ENCODE results near the gene NDUFA12.

GRCh38 chr12:95034750-95035149, 31.3 kb upstream of the NDUFA12 start:
- TF ChIP-seq TARDBP (IDR thresholded peaks at IDR 0.05) (no peak), SP1 (IDR thresholded peaks at IDR 0.05) (no peak), FOXM1 (IDR thresholded peaks at IDR 0.05; ENCODE audit: borderline replicate concordance) (no peak), BHLHE40 (IDR thresholded peaks at IDR 0.05; ENCODE audit: borderline replicate concordance) (no peak), ZNF384 (IDR thresholded peaks at IDR 0.05) (no peak), ARNT (IDR thresholded peaks at IDR 0.05) (no peak), NFRKB (IDR thresholded peaks at IDR 0.05) (no peak), FOXA1 (IDR thresholded peaks at IDR 0.05) (no peak), SUZ12 (IDR thresholded peaks at IDR 0.05) (no peak)
- TF ChIP-seq, protein P1, sequence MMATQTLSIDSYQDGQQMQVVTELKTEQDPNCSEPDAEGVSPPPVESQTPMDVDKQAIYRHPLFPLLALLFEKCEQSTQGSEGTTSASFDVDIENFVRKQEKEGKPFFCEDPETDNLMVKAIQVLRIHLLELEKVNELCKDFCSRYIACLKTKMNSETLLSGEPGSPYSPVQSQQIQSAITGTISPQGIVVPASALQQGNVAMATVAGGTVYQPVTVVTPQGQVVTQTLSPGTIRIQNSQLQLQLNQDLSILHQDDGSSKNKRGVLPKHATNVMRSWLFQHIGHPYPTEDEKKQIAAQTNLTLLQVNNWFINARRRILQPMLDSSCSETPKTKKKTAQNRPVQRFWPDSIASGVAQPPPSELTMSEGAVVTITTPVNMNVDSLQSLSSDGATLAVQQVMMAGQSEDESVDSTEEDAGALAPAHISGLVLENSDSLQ (IDR thresholded peaks at IDR 0.05): no peak

Data from HEK293T (cell line).